ENCODE data around the gene UBE2G1.

The UBE2G1 gene

GRCh38 chr17:4269915-4270314 is 96.6 kb downstream of the UBE2G1 start:
- H3K4me3 ChIP-seq (ENCODE audit: low read length), result no peak overlapping the region
- no peak overlapping the region for H3K9ac ChIP-seq (ENCODE audit: low read length)
- peaks cover 6% of the 10 kb centered on the region; the same call in 1 of the 2 replicates for H3K36me3 ChIP-seq (replicated peaks; ENCODE audit: insufficient read depth, low read length)
- H3F3A ChIP-seq (ENCODE audit: insufficient read depth, low read length), result peaks cover 22% of the 10 kb centered on the region
- no peak for DNase-seq
- no peak overlapping the region for H3K4me2 ChIP-seq (ENCODE audit: low read depth, low read length)
- H3K27ac ChIP-seq (ENCODE audit: low read length), result no peak overlapping the region
- H3K9me2 ChIP-seq (replicated peaks; ENCODE audit: insufficient read depth, low read length), result no peaks in the 10 kb centered on the region
- H3K27me3 ChIP-seq (replicated peaks; ENCODE audit: insufficient read depth, low read length), result no peaks in the 10 kb centered on the region
- H3K9me3 ChIP-seq (replicated peaks; ENCODE audit: insufficient read depth, low read length), result no peaks in the 10 kb centered on the region
- H3K79me2 ChIP-seq (ENCODE audit: low read length), result peaks cover 15% of the 10 kb centered on the region
- H2AFZ ChIP-seq (ENCODE audit: low read length), result no peak overlapping the region
- no peaks in the 10 kb centered on the region for H3K4me1 ChIP-seq (ENCODE audit: low read length)
- TF ChIP-seq CTCF (IDR thresholded peaks at IDR 0.05; ENCODE audit: low read length) (no peak), EZH2 (optimal IDR thresholded peaks at IDR 0.05; ENCODE audit: low read depth, low read length) (no peak), EZH2phosphoT487 (IDR thresholded peaks at IDR 0.05; ENCODE audit: low read length) (no peak)
- no peaks in the 10 kb centered on the region for H4K20me1 ChIP-seq (ENCODE audit: insufficient read depth, low read length)

GRCh38 chr17:4267402-4267801 is 99.1 kb downstream of the UBE2G1 start:
- Histone ChIP-seq H3K27ac (ENCODE audit: low read length) (no peak overlapping the region), H3K36me3 (replicated peaks; ENCODE audit: insufficient read depth, low read length) (peaks cover 6% of the 10 kb centered on the region; the same call in 1 of the 2 replicates), H3K27me3 (replicated peaks; ENCODE audit: insufficient read depth, low read length) (no peaks in the 10 kb centered on the region), H4K20me1 (ENCODE audit: insufficient read depth, low read length) (no peaks in the 10 kb centered on the region), H3K9me2 (replicated peaks; ENCODE audit: insufficient read depth, low read length) (no peaks in the 10 kb centered on the region), H3K4me3 (ENCODE audit: low read length) (no peak overlapping the region), H3K4me2 (ENCODE audit: low read depth, low read length) (no peak overlapping the region), H3K4me1 (ENCODE audit: low read length) (peaks cover 6% of the 10 kb centered on the region; the same call in 1 of the 2 replicates), H3K79me2 (ENCODE audit: low read length) (peaks cover 21% of the 10 kb centered on the region), H3K9ac (ENCODE audit: low read length) (no peak overlapping the region), H2AFZ (ENCODE audit: low read length) (no peak overlapping the region), H3F3A (ENCODE audit: insufficient read depth, low read length) (peaks cover 31% of the 10 kb centered on the region), H3K9me3 (replicated peaks; ENCODE audit: insufficient read depth, low read length) (no peaks in the 10 kb centered on the region)
- TF ChIP-seq EZH2 (optimal IDR thresholded peaks at IDR 0.05; ENCODE audit: low read depth, low read length) (no peak), CTCF (IDR thresholded peaks at IDR 0.05; ENCODE audit: low read length) (no peak), EZH2phosphoT487 (IDR thresholded peaks at IDR 0.05; ENCODE audit: low read length) (no peak)
- DNase-seq, result no peak

- H3K9me2 ChIP-seq (replicated peaks; ENCODE audit: insufficient read depth, low read length), result no peaks in the 10 kb centered on the region
- no peak overlapping the region for H3K27ac ChIP-seq (ENCODE audit: low read length)
- no peaks in the 10 kb centered on the region for H4K20me1 ChIP-seq (ENCODE audit: insufficient read depth, low read length)
- TF ChIP-seq EZH2phosphoT487 (IDR thresholded peaks at IDR 0.05; ENCODE audit: low read length) (no peak), CTCF (IDR thresholded peaks at IDR 0.05; ENCODE audit: low read length) (no peak), EZH2 (optimal IDR thresholded peaks at IDR 0.05; ENCODE audit: low read depth, low read length) (no peak)
- no peak overlapping the region for H3K4me2 ChIP-seq (ENCODE audit: low read depth, low read length)
- peaks cover 30% of the 10 kb centered on the region for H3K79me2 ChIP-seq (ENCODE audit: low read length)
- H3K36me3 ChIP-seq (replicated peaks; ENCODE audit: insufficient read depth, low read length), result no peaks in the 10 kb centered on the region
- H3F3A ChIP-seq (ENCODE audit: insufficient read depth, low read length), result peaks cover 31% of the 10 kb centered on the region
- H3K27me3 ChIP-seq (replicated peaks; ENCODE audit: insufficient read depth, low read length), result no peaks in the 10 kb centered on the region
- no peak overlapping the region for H3K9ac ChIP-seq (ENCODE audit: low read length)
- no peaks in the 10 kb centered on the region for H3K9me3 ChIP-seq (replicated peaks; ENCODE audit: insufficient read depth, low read length)
- H3K4me3 ChIP-seq (ENCODE audit: low read length), result no peak overlapping the region
- no peak for DNase-seq
- H3K4me1 ChIP-seq (ENCODE audit: low read length), result peaks cover 6% of the 10 kb centered on the region; the same call in 1 of the 2 replicates
- no peak overlapping the region for H2AFZ ChIP-seq (ENCODE audit: low read length)
Measured at GRCh38 chr17:4266550-4266949, 99.9 kb downstream of the UBE2G1 start.

Measured in MM.1S (cell line).